GM06990 (cell line): Measurements from ENCODE around the gene TEAD3.
"Not testable (repeated sequence)": the region's sequence is repeated elsewhere in the genome, so short reads cannot be mapped to it uniquely, and the experiment has no call there.

ENCODE experiments used
- DNase-seq: peaks from one replicate; pipeline ENCODE4 v3.0.0-alpha.2; 2011; ENCODE audit not compliant: insufficient read length; ENCODE audit errors: extremely low read depth
- H3K27me3 ChIP-seq: replicated peaks from 2 replicates; pipeline ENCODE4 v1.6.0; 2011; ENCODE audit warnings: low read length; ENCODE audit not compliant: control insufficient read depth, insufficient read depth
- H3K36me3 ChIP-seq: 2 replicates; pipeline ENCODE4 v1.5.1; 2011; ENCODE audit warnings: low read length; ENCODE audit not compliant: control insufficient read depth, insufficient read depth
- H3K4me3 ChIP-seq: replicated peaks from 2 replicates; pipeline ENCODE4 v1.5.1; 2011; ENCODE audit warnings: low read depth, mild to moderate bottlenecking, control low read depth, low read length
- CTCF ChIP-seq: IDR thresholded peaks from 2 replicates; pipeline ENCODE4 v1.5.1; 2011; ENCODE audit warnings: low read length, control low read depth, mild to moderate bottlenecking, inconsistent platforms; ENCODE audit not compliant: insufficient read depth, poor library complexity, severe bottlenecking

TEAD3 gene

DNA sequence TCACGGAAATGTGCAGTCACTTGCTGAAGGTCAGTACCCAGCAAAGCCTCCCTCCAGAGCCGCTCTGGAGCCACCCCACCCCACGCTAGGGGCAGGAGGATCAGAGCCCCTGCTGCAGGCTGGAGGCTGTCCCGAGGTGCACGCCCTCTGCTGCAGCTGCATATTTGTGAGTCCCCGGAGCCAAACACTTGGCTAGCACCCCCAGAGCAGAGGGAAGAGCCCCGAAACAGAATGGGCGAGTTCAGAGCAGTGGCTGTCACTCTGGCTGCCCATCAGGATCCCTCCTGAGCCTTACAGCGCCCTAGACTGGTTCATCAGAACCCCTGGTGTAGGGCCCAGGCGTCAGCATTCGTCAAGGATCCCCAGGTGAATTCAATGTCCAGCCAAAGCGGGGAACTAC lies 25.3 kb upstream of the TEAD3 start:
- Histone ChIP-seq H3K27me3 (no peaks in the 10 kb centered on the region), H3K4me3 (no peak overlapping the region), H3K36me3 (no peaks in the 10 kb centered on the region)
- TF ChIP-seq CTCF = no peak
- no peak for DNase-seq

GRCh38 chr6:35521235-35521634 lies 24.4 kb upstream of the TEAD3 start:
- TF ChIP-seq CTCF = no peak
- H3K27me3 ChIP-seq = no peaks in the 10 kb centered on the region
- no peak overlapping the region for H3K4me3 ChIP-seq
- no peaks in the 10 kb centered on the region for H3K36me3 ChIP-seq
- DNase-seq = no peak

DNA sequence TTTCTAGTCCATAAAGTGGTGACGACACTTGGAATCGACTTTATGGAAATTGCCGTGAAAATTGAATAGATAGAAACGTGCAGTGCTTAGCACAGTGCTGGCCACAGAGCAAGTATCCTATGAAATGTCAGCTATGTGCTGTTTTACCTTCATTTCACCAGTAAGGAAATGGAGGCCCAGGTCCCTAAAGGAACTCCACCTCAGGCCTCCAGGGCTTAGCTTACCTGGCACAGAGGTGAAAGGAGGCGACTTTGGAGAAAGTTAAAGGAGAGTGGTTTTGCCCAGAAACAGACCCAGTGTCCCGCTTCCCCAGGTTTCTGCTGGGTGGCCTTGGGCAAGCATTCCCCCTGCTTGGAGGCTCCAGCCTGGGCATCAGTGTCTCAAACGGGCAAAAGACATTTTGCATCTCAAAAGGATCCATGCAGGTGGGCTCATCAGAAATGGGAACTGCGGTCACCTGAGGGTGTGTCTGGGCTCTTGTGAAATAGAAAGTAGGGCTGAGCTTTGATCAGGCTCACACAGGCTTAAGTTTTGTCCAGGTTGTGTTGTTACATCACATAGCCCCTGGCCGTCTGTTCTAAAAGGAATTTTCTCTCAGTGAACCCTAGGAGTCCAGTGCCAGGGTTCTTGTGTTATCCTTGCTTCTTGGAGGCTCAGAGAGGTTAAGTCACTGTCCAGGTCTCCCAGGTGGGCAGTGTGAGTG lies 22.6 kb upstream of the TEAD3 start:
- no peaks in the 10 kb centered on the region for H3K27me3 ChIP-seq
- H3K4me3 ChIP-seq = no peak overlapping the region
- no peak for DNase-seq
- TF ChIP-seq CTCF = no peak
- no peaks in the 10 kb centered on the region for H3K36me3 ChIP-seq

DNA sequence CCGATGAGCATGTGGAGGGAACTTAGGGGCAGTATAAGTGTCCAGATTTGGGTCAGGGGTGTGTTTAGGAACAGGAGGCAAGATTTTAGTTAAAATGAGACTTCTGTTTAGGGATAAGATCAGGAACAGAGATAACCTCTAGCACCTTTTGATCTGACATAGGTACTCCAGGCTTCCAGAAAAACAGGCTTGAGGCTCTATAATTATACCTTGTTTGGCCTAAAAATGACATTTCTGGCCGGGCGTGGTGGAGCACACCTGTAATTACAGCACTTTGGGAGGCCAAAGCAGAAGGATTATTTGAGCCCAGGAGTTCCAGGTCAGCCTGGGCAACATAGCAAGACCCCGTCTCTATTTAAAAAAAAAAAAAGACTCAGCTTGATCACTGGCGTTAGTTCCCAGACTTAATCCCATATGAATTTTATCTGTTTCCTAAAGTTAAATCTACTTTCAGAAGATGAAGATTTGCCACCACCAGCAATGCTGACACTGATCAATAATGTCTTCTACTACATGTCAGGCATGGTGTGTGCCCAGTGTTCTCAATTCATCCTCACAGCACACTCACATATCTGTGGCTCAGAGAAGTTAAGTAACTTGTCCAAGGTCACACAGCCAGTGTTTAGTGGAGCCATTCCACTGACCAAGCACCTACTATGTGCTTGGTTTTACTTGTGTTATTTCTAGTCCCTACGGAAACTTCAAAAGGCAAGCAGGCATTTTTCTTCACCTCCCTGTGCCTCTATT lies 21.9 kb upstream of the TEAD3 start:
- no peaks in the 10 kb centered on the region for H3K36me3 ChIP-seq
- no peak for TF ChIP-seq CTCF

DNA sequence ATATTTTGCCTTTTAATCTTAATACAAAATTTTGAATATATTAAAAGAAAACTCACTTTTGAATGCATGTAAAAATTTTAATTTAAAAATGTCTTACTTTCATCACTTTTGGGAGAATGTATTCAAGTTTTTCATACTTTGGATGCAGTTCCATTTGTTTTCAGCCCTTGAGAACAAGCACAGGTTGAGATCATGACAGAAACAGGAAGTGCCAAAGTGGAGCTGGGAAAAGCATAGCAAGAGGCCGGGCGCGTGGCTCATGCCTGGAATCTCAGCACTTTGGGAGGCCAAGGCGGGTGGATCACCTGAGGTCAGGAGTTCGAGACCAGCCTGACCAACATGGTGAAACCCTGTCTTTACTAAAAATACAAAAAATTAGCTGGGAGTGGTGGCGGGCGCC lies 21.1 kb upstream of the TEAD3 start:
- not testable (repeated sequence) for DNase-seq, H3K27me3 ChIP-seq, H3K36me3 ChIP-seq, H3K4me3 ChIP-seq

More for the DNA sequence above, 21.9 kb upstream of the TEAD3 start:
- DNase-seq = no peak
- no peak overlapping the region for H3K4me3 ChIP-seq
- H3K27me3 ChIP-seq = no peaks in the 10 kb centered on the region

DNA sequence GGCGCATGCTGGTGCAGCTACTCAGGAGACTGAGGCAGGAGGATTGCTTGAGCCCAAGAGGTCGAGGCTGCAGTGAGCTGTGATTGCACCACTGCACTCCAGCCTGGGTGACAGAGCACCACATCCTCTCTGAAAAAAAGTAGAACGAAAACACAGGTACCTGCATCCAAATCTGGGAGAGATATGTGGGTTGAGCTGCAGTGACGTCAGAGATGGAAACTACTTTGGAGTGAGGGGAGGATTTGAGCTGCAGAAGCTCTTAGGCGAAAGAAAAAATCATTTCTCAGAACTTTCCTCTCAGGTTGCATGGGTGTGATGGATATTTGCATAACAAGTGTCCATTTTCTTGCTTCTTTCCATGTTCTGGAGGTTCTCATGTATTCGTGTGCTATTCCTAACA lies 19.8 kb upstream of the TEAD3 start:
- no peak for DNase-seq

GRCh38 chr6:35515939-35516338 lies 19.1 kb upstream of the TEAD3 start:
- H3K36me3 ChIP-seq, DNase-seq, H3K4me3 ChIP-seq, H3K27me3 ChIP-seq: not testable (repeated sequence)

More for the DNA sequence above, 19.8 kb upstream of the TEAD3 start:
- no peak for TF ChIP-seq CTCF
- no peaks in the 10 kb centered on the region; the same call in 1 of the 2 replicates for H3K27me3 ChIP-seq
- no peaks in the 10 kb centered on the region for H3K36me3 ChIP-seq
- H3K4me3 ChIP-seq = no peak overlapping the region
